GM12878 (cell line): ENCODE results near the gene MICALL2.

Experiments
- CREB1 ChIP-seq: IDR thresholded peaks from 2 replicates; pipeline ENCODE4 v1.6.1; 2012; ENCODE audit warnings: low read depth, mild to moderate bottlenecking, inconsistent platforms
- CTCF ChIP-seq, 3 experiments: IDR thresholded peaks in 2 of 3; conservative IDR thresholded peaks in 1 of 3; 2 replicates each; pipeline ENCODE4 v1.5.1; 2011; ENCODE audit warnings: low read depth in 3 of 3, low read length in 3 of 3, mild to moderate bottlenecking in 3 of 3, control low read depth in 2 of 3, moderate library complexity in 2 of 3, inconsistent platforms in 1 of 3, mixed read lengths in 1 of 3; ENCODE audit not compliant: control insufficient read depth in 2 of 3, insufficient read depth in 1 of 3; ENCODE audit errors: extremely low read depth in 1 of 3
- EED ChIP-seq: sonication (generic); IDR thresholded peaks from 2 replicates; pipeline ENCODE4 v1.6.1; 2016; ENCODE audit warnings: antibody characterized with exemption, low read depth
- ESRRA ChIP-seq: IDR thresholded peaks from 2 replicates; pipeline ENCODE4 v1.6.1; 2012; ENCODE audit warnings: mild to moderate bottlenecking, low read length, improper control_type of control experiment
- EZH2 ChIP-seq: IDR thresholded peaks from 2 replicates; pipeline ENCODE4 v1.6.1; 2012; ENCODE audit warnings: low read depth, mild to moderate bottlenecking, control low read depth, inconsistent platforms, low read length, borderline replicate concordance; ENCODE audit not compliant: control insufficient read depth
- GABPA ChIP-seq: IDR thresholded peaks from 2 replicates; pipeline ENCODE4 v1.6.1; 2014; ENCODE audit warnings: antibody characterized with exemption, low read depth, mild to moderate bottlenecking, inconsistent platforms
- MEF2A ChIP-seq: IDR thresholded peaks from 2 replicates; pipeline ENCODE4 v1.6.1; 2011; ENCODE audit warnings: low read depth, mild to moderate bottlenecking, low read length, moderate library complexity; ENCODE audit not compliant: insufficient read depth
- PKNOX1 ChIP-seq: fragments of 450-650 bp; IDR thresholded peaks from 2 replicates; pipeline ENCODE4 v1.6.1; 2016; ENCODE audit warnings: mild to moderate bottlenecking
- RAD21 ChIP-seq: IDR thresholded peaks from 2 replicates; pipeline ENCODE4 v1.6.1; 2011; ENCODE audit warnings: mild to moderate bottlenecking, low read depth, low read length, moderate library complexity; ENCODE audit not compliant: insufficient read depth
- SREBF2 ChIP-seq: IDR thresholded peaks from 2 replicates; pipeline ENCODE4 v1.6.1; 2012; ENCODE audit warnings: mild to moderate bottlenecking, low read length
- TAF1 ChIP-seq: IDR thresholded peaks from 2 replicates; pipeline ENCODE4 v1.6.1; 2011; ENCODE audit warnings: mild to moderate bottlenecking, low read depth, low read length, borderline replicate concordance
- USF2 ChIP-seq: IDR thresholded peaks from 2 replicates; pipeline ENCODE4 v1.6.1; 2011; ENCODE audit warnings: low read depth, low read length, improper control_type of control experiment, borderline replicate concordance

- TF ChIP-seq MEF2A (no peak), ESRRA (no peak), EZH2 (no peak), TAF1 (no peak), SREBF2 (no peak), RAD21 (no peak), GABPA (no peak), EED (no peak), CTCF (IDR thresholded peaks at IDR 0.05 in 2 of 3, conservative IDR thresholded peaks at IDR 0.05 in 1 of 3; ENCODE audit: control insufficient read depth in 2 of 3, extremely low read depth in 1 of 3, insufficient read depth in 1 of 3, low read depth in 3 of 3, low read length in 3 of 3) (no peak), PKNOX1 (no peak), CREB1 (no peak), USF2 (no peak)
Measured at GRCh38 chr7:1391449-1391848, 67.8 kb downstream of the MICALL2 start.
